Activated naive CD8-positive, alpha-beta T cell treated with anti-CD3 and anti-CD28 coated beads for 36 hours (primary cell): ENCODE results near the gene NEXMIF. TPM values are rescaled to one million over a fixed set of nuclear protein-coding genes. Genes with fewer than 3 reads are reported as not detected.
A peak's percentile ranks its signal among the peaks of the same experiment; 100 is the strongest.
"Not testable (repeated sequence)": the region's sequence is repeated elsewhere in the genome, so short reads cannot be mapped to it uniquely, and the experiment has no call there.

Source experiments
- DNase-seq: peaks from one replicate; pipeline ENCODE4 v3.0.0; 2021
- H3K27ac Mint-ChIP-seq: one replicate; pipeline ENCODE4 v1.8.0; 2022; ENCODE audit warnings: mild to moderate bottlenecking, moderate library complexity, mixed read lengths
- H3K27me3 Mint-ChIP-seq: one replicate; pipeline ENCODE4 v1.8.0; 2022; ENCODE audit warnings: mild to moderate bottlenecking, mixed read lengths
- H3K36me3 Mint-ChIP-seq: one replicate; pipeline ENCODE4 v1.8.0; 2021; ENCODE audit warnings: mild to moderate bottlenecking, mixed read lengths
- H3K4me1 Mint-ChIP-seq: one replicate; pipeline ENCODE4 v1.8.0; 2021; ENCODE audit warnings: mixed read lengths
- H3K4me3 Mint-ChIP-seq: one replicate; pipeline ENCODE4 v1.8.0; 2022; ENCODE audit warnings: mild to moderate bottlenecking, moderate library complexity, mixed read lengths
- H3K9me3 Mint-ChIP-seq: one replicate; pipeline ENCODE4 v1.8.0; 2022; ENCODE audit warnings: mixed read lengths
- total RNA-seq, 2 experiments: library from RNA; stranded (reverse); gene quantifications; one replicate each; pipeline ENCODE4 v1.2.3, GENCODE V29; 2021

Gene NEXMIF
- total RNA-seq, result 1 to 10 TPM in 1 of 2 experiments, under 1 TPM in 1; 0.48 to 1.1 TPM

GRCh38 chrX:74925225-74926088 is at the start of gene NEXMIF:
TSS of gene NEXMIF (minus strand) at chrX:74925452.
- Mint-ChIP-seq H3K27me3 (peaks cover 23% of the 10 kb centered on the region), H3K36me3 (peaks cover 1% of the 10 kb centered on the region), H3K27ac (peak within 1 kb of the TSS; percentile 85), H3K4me3 (peak within 1 kb of the TSS; percentile 83), H3K9me3 (no peaks in the 10 kb centered on the region), H3K4me1 (peaks cover 7% of the 10 kb centered on the region)
- DNase-seq, result peak; percentile 50

GRCh38 chrX:74961962-74962361 is 36.7 kb upstream of the NEXMIF start:
- DNase-seq, H3K27ac Mint-ChIP-seq, H3K27me3 Mint-ChIP-seq, H3K4me3 Mint-ChIP-seq, H3K36me3 Mint-ChIP-seq, H3K9me3 Mint-ChIP-seq, H3K4me1 Mint-ChIP-seq: not testable (repeated sequence)

- no peaks in the 10 kb centered on the region for H3K4me1 Mint-ChIP-seq
Observed at GRCh38 chrX:74949717-74950116, 24.5 kb upstream of the NEXMIF start.

GRCh38 chrX:74940414-74940813 is 15.2 kb upstream of the NEXMIF start:
- H3K36me3 Mint-ChIP-seq, result no peaks in the 10 kb centered on the region
- no peaks in the 10 kb centered on the region for H3K27me3 Mint-ChIP-seq
- H3K27ac Mint-ChIP-seq, result no peak overlapping the region
- H3K9me3 Mint-ChIP-seq, result peaks cover 2% of the 10 kb centered on the region
- DNase-seq, result no peak
- peaks cover 3% of the 10 kb centered on the region for H3K4me1 Mint-ChIP-seq
- H3K4me3 Mint-ChIP-seq, result no peak overlapping the region

More at GRCh38 chrX:74949717-74950116, 24.5 kb upstream of the NEXMIF start:
- no peak for DNase-seq
- Mint-ChIP-seq H3K9me3 (peaks cover 1% of the 10 kb centered on the region), H3K4me3 (no peak overlapping the region), H3K27me3 (no peaks in the 10 kb centered on the region), H3K27ac (no peak overlapping the region), H3K36me3 (peaks cover 1% of the 10 kb centered on the region)

GRCh38 chrX:74931214-74931613 is 6.0 kb upstream of the NEXMIF start:
- no peak for DNase-seq
- H3K27me3 Mint-ChIP-seq, result peaks cover 5% of the 10 kb centered on the region
- no peaks in the 10 kb centered on the region for H3K36me3 Mint-ChIP-seq
- H3K27ac Mint-ChIP-seq, result no peak overlapping the region
- no peaks in the 10 kb centered on the region for H3K4me1 Mint-ChIP-seq
- no peak overlapping the region for H3K4me3 Mint-ChIP-seq
- H3K9me3 Mint-ChIP-seq, result no peaks in the 10 kb centered on the region

- H3K36me3 Mint-ChIP-seq, result peaks cover 1% of the 10 kb centered on the region
- peak; percentile 56 for DNase-seq
- peaks cover 23% of the 10 kb centered on the region for H3K27me3 Mint-ChIP-seq
- no peaks in the 10 kb centered on the region for H3K9me3 Mint-ChIP-seq
- H3K4me1 Mint-ChIP-seq, result peaks cover 7% of the 10 kb centered on the region
- peak overlapping the region; percentile 85 for H3K27ac Mint-ChIP-seq
- peak overlapping the region; percentile 83 for H3K4me3 Mint-ChIP-seq
Observed at GRCh38 chrX:74924449-74925224, 615 bp downstream of the NEXMIF start.

- Mint-ChIP-seq H3K36me3 (peaks cover 1% of the 10 kb centered on the region), H3K9me3 (no peaks in the 10 kb centered on the region), H3K27ac (peak overlapping the region; percentile 45), H3K4me1 (peaks cover 7% of the 10 kb centered on the region), H3K4me3 (peak overlapping the region; percentile 71), H3K27me3 (peaks cover 23% of the 10 kb centered on the region)
- peak; percentile 19 for DNase-seq
Observed at GRCh38 chrX:74923942-74924448, 1.3 kb downstream of the NEXMIF start.

- peaks cover 1% of the 10 kb centered on the region for H3K36me3 Mint-ChIP-seq
- H3K9me3 Mint-ChIP-seq, result no peaks in the 10 kb centered on the region
- H3K4me3 Mint-ChIP-seq, result no peak overlapping the region
- DNase-seq, result no peak
- no peak overlapping the region for H3K27ac Mint-ChIP-seq
- peaks cover 7% of the 10 kb centered on the region for H3K4me1 Mint-ChIP-seq
- peaks cover 23% of the 10 kb centered on the region for H3K27me3 Mint-ChIP-seq
Observed at GRCh38 chrX:74922922-74923543, 2.2 kb downstream of the NEXMIF start.

- Mint-ChIP-seq H3K27me3 (no peaks in the 10 kb centered on the region), H3K4me1 (no peaks in the 10 kb centered on the region), H3K27ac (no peak overlapping the region), H3K9me3 (no peaks in the 10 kb centered on the region), H3K4me3 (no peak overlapping the region), H3K36me3 (no peaks in the 10 kb centered on the region)
- no peak for DNase-seq
Observed at GRCh38 chrX:74911494-74911893, 13.8 kb downstream of the NEXMIF start.

GRCh38 chrX:74906417-74906816 is 18.8 kb downstream of the NEXMIF start:
- Mint-ChIP-seq H3K4me1 (no peaks in the 10 kb centered on the region), H3K9me3 (no peaks in the 10 kb centered on the region), H3K27me3 (no peaks in the 10 kb centered on the region), H3K36me3 (peaks cover 2% of the 10 kb centered on the region), H3K4me3 (no peak overlapping the region), H3K27ac (no peak overlapping the region)
- DNase-seq, result no peak

GRCh38 chrX:74902806-74903205 is 22.4 kb downstream of the NEXMIF start:
- DNase-seq, result no peak
- Mint-ChIP-seq H3K4me3 (no peak overlapping the region), H3K4me1 (no peaks in the 10 kb centered on the region), H3K27me3 (no peaks in the 10 kb centered on the region), H3K9me3 (peaks cover 2% of the 10 kb centered on the region), H3K36me3 (peaks cover 2% of the 10 kb centered on the region), H3K27ac (no peak overlapping the region)

GRCh38 chrX:74892561-74892960 is 32.7 kb downstream of the NEXMIF start:
- Mint-ChIP-seq H3K27ac (no peak overlapping the region), H3K36me3 (no peaks in the 10 kb centered on the region), H3K4me3 (no peak overlapping the region), H3K4me1 (peaks cover 3% of the 10 kb centered on the region), H3K27me3 (peaks cover 3% of the 10 kb centered on the region), H3K9me3 (no peaks in the 10 kb centered on the region)
- no peak for DNase-seq

- Mint-ChIP-seq H3K27me3 (peaks cover 3% of the 10 kb centered on the region), H3K4me3 (no peak overlapping the region), H3K9me3 (peaks cover 2% of the 10 kb centered on the region), H3K4me1 (peaks cover 3% of the 10 kb centered on the region), H3K27ac (no peak overlapping the region), H3K36me3 (no peaks in the 10 kb centered on the region)
- DNase-seq, result no peak
Observed at GRCh38 chrX:74890676-74891430, 34.4 kb downstream of the NEXMIF start.

GRCh38 chrX:74882383-74882782 is 42.9 kb downstream of the NEXMIF start:
- not testable (repeated sequence) for H3K4me1 Mint-ChIP-seq, H3K4me3 Mint-ChIP-seq, DNase-seq, H3K9me3 Mint-ChIP-seq, H3K27me3 Mint-ChIP-seq, H3K27ac Mint-ChIP-seq, H3K36me3 Mint-ChIP-seq
